Measurements from ENCODE around the gene TEN1.

TEN1 gene

GRCh38 chr17:76013377-76013932 lies 34.4 kb downstream of the TEN1 start:
- no peak for TF ChIP-seq EZH2phosphoT487 (IDR thresholded peaks at IDR 0.05; ENCODE audit: low read length)
- TF ChIP-seq CTCF (IDR thresholded peaks at IDR 0.05; ENCODE audit: low read length), result no peak
- TF ChIP-seq EZH2 (optimal IDR thresholded peaks at IDR 0.05; ENCODE audit: low read depth, low read length), result no peak
- H3K36me3 ChIP-seq (replicated peaks; ENCODE audit: insufficient read depth, low read length), result no peaks in the 10 kb centered on the region
- peaks cover 5% of the 10 kb centered on the region; the same call in 1 of the 2 replicates for H3K4me1 ChIP-seq (ENCODE audit: low read length)
- H3K27me3 ChIP-seq (replicated peaks; ENCODE audit: insufficient read depth, low read length), result peaks cover 32% of the 10 kb centered on the region
- H3K4me2 ChIP-seq (ENCODE audit: low read depth, low read length), result no peak overlapping the region
- no peaks in the 10 kb centered on the region for H3K9me3 ChIP-seq (replicated peaks; ENCODE audit: insufficient read depth, low read length)
- no peak for DNase-seq
- no peak overlapping the region for H3K4me3 ChIP-seq (ENCODE audit: low read length)
- H3K9me2 ChIP-seq (replicated peaks; ENCODE audit: insufficient read depth, low read length), result no peaks in the 10 kb centered on the region
- H3K9ac ChIP-seq (ENCODE audit: low read length), result no peak overlapping the region
- no peaks in the 10 kb centered on the region for H3K79me2 ChIP-seq (ENCODE audit: low read length)
- H4K20me1 ChIP-seq (ENCODE audit: insufficient read depth, low read length), result no peaks in the 10 kb centered on the region
- no peak overlapping the region for H3K27ac ChIP-seq (ENCODE audit: low read length)
- H3F3A ChIP-seq (ENCODE audit: insufficient read depth, low read length), result no peaks in the 10 kb centered on the region
- no peak overlapping the region for H2AFZ ChIP-seq (ENCODE audit: low read length)

- peak; percentile 82 for DNase-seq
- H3K79me2 ChIP-seq (ENCODE audit: low read length), result no peaks in the 10 kb centered on the region
- H3K4me2 ChIP-seq (ENCODE audit: low read depth, low read length), result peak overlapping the region; percentile 62
- H3K4me3 ChIP-seq (ENCODE audit: low read length), result 0 out of 2 replicates have a peak overlapping the region, but pooled peaks have one; percentile 14
- H3K9me3 ChIP-seq (replicated peaks; ENCODE audit: insufficient read depth, low read length), result no peaks in the 10 kb centered on the region
- peak overlapping the region; percentile 86 for H2AFZ ChIP-seq (ENCODE audit: low read length)
- no peaks in the 10 kb centered on the region for H3F3A ChIP-seq (ENCODE audit: insufficient read depth, low read length)
- TF ChIP-seq EZH2phosphoT487 (IDR thresholded peaks at IDR 0.05; ENCODE audit: low read length) (no peak), EZH2 (optimal IDR thresholded peaks at IDR 0.05; ENCODE audit: low read depth, low read length) (no peak), CTCF (IDR thresholded peaks at IDR 0.05; ENCODE audit: low read length) (peak; percentile 96)
- no peaks in the 10 kb centered on the region for H4K20me1 ChIP-seq (ENCODE audit: insufficient read depth, low read length)
- H3K27me3 ChIP-seq (replicated peaks; ENCODE audit: insufficient read depth, low read length), result peaks cover 23% of the 10 kb centered on the region
- no peaks in the 10 kb centered on the region for H3K36me3 ChIP-seq (replicated peaks; ENCODE audit: insufficient read depth, low read length)
- H3K9me2 ChIP-seq (replicated peaks; ENCODE audit: insufficient read depth, low read length), result no peaks in the 10 kb centered on the region
- H3K4me1 ChIP-seq (ENCODE audit: low read length), result peaks cover 5% of the 10 kb centered on the region; the same call in 1 of the 2 replicates
- H3K27ac ChIP-seq (ENCODE audit: low read length), result no peak overlapping the region
- no peak overlapping the region for H3K9ac ChIP-seq (ENCODE audit: low read length)
Observed at GRCh38 chr17:76014100-76014924, 35.3 kb downstream of the TEN1 start.

- peaks cover 19% of the 10 kb centered on the region for H3K27me3 ChIP-seq (replicated peaks; ENCODE audit: insufficient read depth, low read length)
- H3K9me3 ChIP-seq (replicated peaks; ENCODE audit: insufficient read depth, low read length), result no peaks in the 10 kb centered on the region
- H3F3A ChIP-seq (ENCODE audit: insufficient read depth, low read length), result no peaks in the 10 kb centered on the region
- no peak overlapping the region for H3K4me3 ChIP-seq (ENCODE audit: low read length)
- no peaks in the 10 kb centered on the region for H3K36me3 ChIP-seq (replicated peaks; ENCODE audit: insufficient read depth, low read length)
- H3K9ac ChIP-seq (ENCODE audit: low read length), result no peak overlapping the region
- peak overlapping the region; percentile 86; the same call in 1 of the 2 replicates for H2AFZ ChIP-seq (ENCODE audit: low read length)
- no peak for DNase-seq
- H3K27ac ChIP-seq (ENCODE audit: low read length), result no peak overlapping the region
- no peaks in the 10 kb centered on the region for H3K9me2 ChIP-seq (replicated peaks; ENCODE audit: insufficient read depth, low read length)
- no peaks in the 10 kb centered on the region for H4K20me1 ChIP-seq (ENCODE audit: insufficient read depth, low read length)
- peaks cover 5% of the 10 kb centered on the region; the same call in 1 of the 2 replicates for H3K4me1 ChIP-seq (ENCODE audit: low read length)
- no peak overlapping the region for H3K4me2 ChIP-seq (ENCODE audit: low read depth, low read length)
- H3K79me2 ChIP-seq (ENCODE audit: low read length), result no peaks in the 10 kb centered on the region
- TF ChIP-seq CTCF (IDR thresholded peaks at IDR 0.05; ENCODE audit: low read length), result no peak
- no peak for TF ChIP-seq EZH2 (optimal IDR thresholded peaks at IDR 0.05; ENCODE audit: low read depth, low read length)
- no peak for TF ChIP-seq EZH2phosphoT487 (IDR thresholded peaks at IDR 0.05; ENCODE audit: low read length)
Observed at GRCh38 chr17:76014925-76015261, 35.9 kb downstream of the TEN1 start.

Data from MM.1S (cell line).